Tibial artery (tissue), 4 donors: ENCODE results near the gene POLR3A.
"Not testable (repeated sequence)": the region's sequence is repeated elsewhere in the genome, so short reads cannot be mapped to it uniquely, and the experiment has no call there.

Experiments used
- DNase-seq, 2 donors: peaks; one replicate each; pipeline ENCODE4 v3.0.0-alpha.2; 2019
- H3K27ac ChIP-seq, 2 donors: fragments of 200-600 bp; sonication (generic) in 1 of 2; 1 replicate in 1 of 2; 2 replicates in 1 of 2; pipeline ENCODE4 v1.5.1; 2018 to 2019; ENCODE audit warnings: mild to moderate bottlenecking in 1 of 2
- H3K27me3 ChIP-seq, 2 donors: fragments of 200-600 bp; sonication (generic) in 1 of 2; one replicate each; pipeline versions ENCODE4 v1.5.1 to v1.6.0; 2016 to 2019
- H3K36me3 ChIP-seq, 3 donors: fragments of 200-600 bp; sonication (generic) in 2 of 3; one replicate each; pipeline ENCODE4 v1.5.1; 2016 to 2019; ENCODE audit warnings: mild to moderate bottlenecking in 2 of 3
- H3K4me1 ChIP-seq, 4 donors: fragments of 200-600 bp; sonication (generic) in 2 of 4; 1 replicate in 3 of 4; 2 replicates in 1 of 4; pipeline ENCODE4 v1.5.1; 2016 to 2019
- H3K4me3 ChIP-seq, 2 donors: fragments of 200-600 bp; sonication (generic) in 1 of 2; 1 replicate in 1 of 2; 2 replicates in 1 of 2; pipeline ENCODE4 v1.5.1; 2018 to 2019; ENCODE audit warnings: mild to moderate bottlenecking in 2 of 2
- H3K9me3 ChIP-seq, 3 donors: fragments of 200-600 bp; sonication (generic) in 1 of 3; one replicate each; pipeline ENCODE4 v1.5.1; 2016 to 2019
- intact Hi-C: fragments of 100-400 bp; cut with DNase I; formaldehyde crosslinking; loops from one replicate; pipeline ENCODE4 v1.15.0; 2023; ENCODE audit warnings: low total_unique reads
- TF ChIP-seq, protein P1 (sequence below), 2 experiments: fragments of 200-600 bp in 1 of 2; fragments of 450-650 bp in 1 of 2; IDR thresholded peaks; one replicate each; pipeline ENCODE4 v1.5.1; 2017 to 2019; ENCODE audit warnings: antibody characterized with exemption in 2 of 2, mild to moderate bottlenecking in 1 of 2, moderate library complexity in 1 of 2

Gene POLR3A

GRCh38 chr10:78065611-78066010 is 36.3 kb upstream of the POLR3A start:
- H3K36me3 ChIP-seq, result no peaks in the 10 kb centered on the region
- no peak overlapping the region for H3K27ac ChIP-seq
- H3K4me3 ChIP-seq, result no peak overlapping the region
- no peaks in the 10 kb centered on the region for H3K27me3 ChIP-seq
- DNase-seq, result no peak
- TF ChIP-seq, protein P1, sequence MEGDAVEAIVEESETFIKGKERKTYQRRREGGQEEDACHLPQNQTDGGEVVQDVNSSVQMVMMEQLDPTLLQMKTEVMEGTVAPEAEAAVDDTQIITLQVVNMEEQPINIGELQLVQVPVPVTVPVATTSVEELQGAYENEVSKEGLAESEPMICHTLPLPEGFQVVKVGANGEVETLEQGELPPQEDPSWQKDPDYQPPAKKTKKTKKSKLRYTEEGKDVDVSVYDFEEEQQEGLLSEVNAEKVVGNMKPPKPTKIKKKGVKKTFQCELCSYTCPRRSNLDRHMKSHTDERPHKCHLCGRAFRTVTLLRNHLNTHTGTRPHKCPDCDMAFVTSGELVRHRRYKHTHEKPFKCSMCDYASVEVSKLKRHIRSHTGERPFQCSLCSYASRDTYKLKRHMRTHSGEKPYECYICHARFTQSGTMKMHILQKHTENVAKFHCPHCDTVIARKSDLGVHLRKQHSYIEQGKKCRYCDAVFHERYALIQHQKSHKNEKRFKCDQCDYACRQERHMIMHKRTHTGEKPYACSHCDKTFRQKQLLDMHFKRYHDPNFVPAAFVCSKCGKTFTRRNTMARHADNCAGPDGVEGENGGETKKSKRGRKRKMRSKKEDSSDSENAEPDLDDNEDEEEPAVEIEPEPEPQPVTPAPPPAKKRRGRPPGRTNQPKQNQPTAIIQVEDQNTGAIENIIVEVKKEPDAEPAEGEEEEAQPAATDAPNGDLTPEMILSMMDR (IDR thresholded peaks at IDR 0.05), result no peak
- intact Hi-C loops, result no loop called here
- no peaks in the 10 kb centered on the region for H3K4me1 ChIP-seq
- no peaks in the 10 kb centered on the region for H3K9me3 ChIP-seq

GRCh38 chr10:78064919-78065318 is 35.6 kb upstream of the POLR3A start:
- H3K27me3 ChIP-seq, H3K27ac ChIP-seq, H3K9me3 ChIP-seq, H3K36me3 ChIP-seq, intact Hi-C loops, H3K4me3 ChIP-seq, DNase-seq, H3K4me1 ChIP-seq: not testable (repeated sequence)

- Histone ChIP-seq H3K9me3 (no peaks in the 10 kb centered on the region), H3K4me1 (no peaks in the 10 kb centered on the region), H3K27me3 (no peaks in the 10 kb centered on the region), H3K36me3 (no peaks in the 10 kb centered on the region), H3K27ac (no peak overlapping the region), H3K4me3 (no peak overlapping the region)
- intact Hi-C loops, result no loop called here
- TF ChIP-seq, protein P1 (IDR thresholded peaks at IDR 0.05), result no peak
- DNase-seq, result no peak
These were observed 33.9 kb upstream of the POLR3A start for GRCh38 chr10:78063236-78063635.

GRCh38 chr10:78062296-78062695 is 33.0 kb upstream of the POLR3A start:
- no peak for DNase-seq
- Histone ChIP-seq H3K27me3 (no peaks in the 10 kb centered on the region), H3K27ac (no peak overlapping the region), H3K4me1 (no peaks in the 10 kb centered on the region), H3K9me3 (no peaks in the 10 kb centered on the region), H3K4me3 (no peak overlapping the region), H3K36me3 (no peaks in the 10 kb centered on the region)
- TF ChIP-seq, protein P1 (IDR thresholded peaks at IDR 0.05), result no peak
- intact Hi-C loops, result no loop called here

DNA sequence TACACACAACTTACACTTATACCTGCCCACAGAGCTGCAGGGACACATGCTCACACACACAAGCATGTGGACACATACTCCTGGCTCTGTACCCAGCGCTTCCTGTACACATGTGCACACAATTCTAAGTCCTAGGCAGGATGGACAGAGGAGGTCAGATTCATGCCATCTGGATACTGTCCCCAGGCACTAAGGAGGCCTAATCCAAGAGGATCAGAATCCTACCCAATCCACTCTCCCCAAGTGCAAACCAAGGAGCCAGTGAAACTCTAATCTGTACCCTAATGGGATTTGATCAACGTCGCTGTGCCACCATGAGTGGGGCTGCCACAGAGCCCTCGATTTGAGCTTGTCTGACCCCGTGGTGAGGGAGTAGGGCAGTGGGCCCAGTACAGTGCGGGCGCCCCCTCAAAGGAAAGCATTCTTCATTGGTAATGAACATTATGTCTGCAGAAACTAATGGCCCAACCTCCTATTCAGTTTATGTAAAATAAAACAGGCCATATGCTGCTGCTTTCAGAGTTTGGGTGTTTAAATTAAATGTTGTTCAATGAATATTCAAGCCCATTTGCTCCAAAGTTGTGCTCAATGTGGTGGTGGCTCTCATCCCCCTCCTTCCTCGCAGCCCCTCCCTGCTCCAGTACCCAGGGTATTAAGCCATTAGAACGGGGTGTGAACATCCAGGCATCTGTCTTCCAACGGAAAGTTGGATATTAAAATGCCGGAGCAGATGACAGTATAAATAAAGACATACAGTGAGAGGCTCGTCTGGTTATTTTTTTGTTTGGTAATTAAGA is 30.8 kb upstream of the POLR3A start:
- DNase-seq, result no peak
- TF ChIP-seq, protein P1 (IDR thresholded peaks at IDR 0.05), result no peak
- H3K27me3 ChIP-seq, result no peaks in the 10 kb centered on the region
- H3K27ac ChIP-seq, result no peak overlapping the region
- intact Hi-C loops, result no loop called here
- no peak overlapping the region for H3K4me3 ChIP-seq
- H3K9me3 ChIP-seq, result no peaks in the 10 kb centered on the region
- no peaks in the 10 kb centered on the region for H3K4me1 ChIP-seq
- no peaks in the 10 kb centered on the region for H3K36me3 ChIP-seq

GRCh38 chr10:78058562-78058961 is 29.2 kb upstream of the POLR3A start:
- Histone ChIP-seq H3K4me3 (no peak overlapping the region), H3K27me3 (no peaks in the 10 kb centered on the region), H3K27ac (no peak overlapping the region), H3K9me3 (no peaks in the 10 kb centered on the region), H3K36me3 (peaks cover 0 to 8% (median 0%) of the 10 kb centered on the region in 3 donors), H3K4me1 (no peaks in the 10 kb centered on the region)
- TF ChIP-seq, protein P1 (IDR thresholded peaks at IDR 0.05), result no peak
- no peak for DNase-seq
- intact Hi-C loops, result no loop called here
